ENCODE results near the gene GJA8. TPM values are rescaled to one million over a fixed set of nuclear protein-coding genes. Genes with fewer than 3 reads are reported as not detected.
A peak's percentile ranks its signal among the peaks of the same experiment; 100 is the strongest.
"Not testable (repeated sequence)": the region's sequence is repeated elsewhere in the genome, so short reads cannot be mapped to it uniquely, and the experiment has no call there.

The GJA8 gene
- total RNA-seq, 1 donor from 2014 or later: not detected

GRCh38 chr1:147927215-147927614 is 24.6 kb downstream of the GJA8 start:
- DNase-seq (ENCODE audit: low read depth): peak; percentile 63

GRCh38 chr1:147927689-147928088 is 25.1 kb downstream of the GJA8 start:
- not testable (repeated sequence) for DNase-seq (ENCODE audit: low read depth)

GRCh38 chr1:147928236-147929132 is 25.9 kb downstream of the GJA8 start, which contains the start of gene GPR89B:
TSS of gene GPR89B (plus strand) at chr1:147928420. CDS start at chr1:147928537, 117 bp downstream.
- DNase-seq (ENCODE audit: low read depth): peak; percentile 90

- DNase-seq (ENCODE audit: low read depth): not testable (repeated sequence)
These were observed 28.5 kb downstream of the GJA8 start for GRCh38 chr1:147931137-147931536.

GRCh38 chr1:147935296-147935695 is 32.7 kb downstream of the GJA8 start:
- DNase-seq (ENCODE audit: low read depth): not testable (repeated sequence)

- DNase-seq (ENCODE audit: low read depth): not testable (repeated sequence)
These were observed 37.9 kb downstream of the GJA8 start for GRCh38 chr1:147940456-147940855.

GRCh38 chr1:147942563-147942962 is 40.0 kb downstream of the GJA8 start:
- not testable (repeated sequence) for DNase-seq (ENCODE audit: low read depth)

GRCh38 chr1:147949517-147949916 is 46.9 kb downstream of the GJA8 start:
- DNase-seq (ENCODE audit: low read depth): not testable (repeated sequence)

Other genes with a start within 250 kb of the GJA8 start
- gene ACP6, start 232.3 kb upstream of the GJA8 start, total RNA-seq: 4.9 and 10.8 TPM in 2 replicates
- gene GJA5, start 142.2 kb upstream of the GJA8 start, total RNA-seq: not detected in 2 replicates
- gene GPR89B, start 25.6 kb downstream of the GJA8 start, total RNA-seq: 34.8 and 39.5 TPM in 2 replicates
- 5.4 and 7.0 TPM in 2 replicates for gene NBPF11, start 249.5 kb downstream of the GJA8 start, total RNA-seq